IMR-90 (cell line): Measurements from ENCODE around the gene SLC27A6. TPM values are rescaled to one million over a fixed set of nuclear protein-coding genes. Genes with fewer than 3 reads are reported as not detected.

Source experiments
- ATAC-seq: fragments of 200-7000 bp; cut with Tn5 transposase; 2 replicates; pipeline ENCODE4 v1.9.1; 2020; ENCODE audit warnings: low read depth, mild to moderate bottlenecking, moderate library complexity
- BruUV-seq: library from RNA; stranded (reverse); fragments of 400-500 nt; replicated peaks from 2 replicates; lab custom pipeline; 2021; lab: Mats Ljungman, UMichigan
- CTCF ChIA-PET: fragments of 300-600 bp; formaldehyde crosslinking; extraction: SDS; loops from one replicate; lab custom pipeline; 2021; ENCODE audit warnings: antibody characterized with exemption; lab: Yijun Ruan, JAX
- POLR2A ChIA-PET: fragments of 300-600 bp; sonication (Branson Sonifier 250); formaldehyde crosslinking; loops from one replicate; lab custom pipeline; 2022; ENCODE audit warnings: antibody characterized with exemption; ENCODE audit not compliant: unreplicated experiment; lab: Charles Lee
- DNase-seq: peaks from one replicate; pipeline ENCODE4 v3.0.0; 2013
- H2AFZ ChIP-seq: replicated peaks from 2 replicates; pipeline ENCODE3; 2013; ENCODE audit warnings: low read length, mild to moderate bottlenecking; ENCODE audit not compliant: poor library complexity
- H2AK5ac ChIP-seq: 2 replicates; pipeline ENCODE4 v1.6.1; 2013; ENCODE audit warnings: low read depth, low read length, inconsistent platforms
- H2AK9ac ChIP-seq: replicated peaks from 2 replicates; pipeline ENCODE3; 2013; ENCODE audit warnings: mild to moderate bottlenecking, low read depth, low read length, moderate library complexity; ENCODE audit not compliant: poor library complexity
- H2BK120ac ChIP-seq: 2 replicates; pipeline ENCODE4 v1.6.1; 2013; ENCODE audit warnings: low read depth, low read length, inconsistent platforms
- H2BK15ac ChIP-seq: 3 replicates; pipeline ENCODE4 v1.6.1; 2013; ENCODE audit warnings: low read depth, low read length, inconsistent platforms
- H2BK20ac ChIP-seq: 2 replicates; pipeline ENCODE4 v1.6.1; 2013; ENCODE audit warnings: low read depth, mild to moderate bottlenecking, inconsistent platforms, low read length, moderate library complexity
- H2BK5ac ChIP-seq: 2 replicates; pipeline ENCODE4 v1.6.1; 2013; ENCODE audit warnings: mild to moderate bottlenecking, low read depth, low read length, inconsistent platforms; ENCODE audit not compliant: poor library complexity, severe bottlenecking
- H3K14ac ChIP-seq: replicated peaks from 2 replicates; pipeline ENCODE4 v1.6.1; 2013; ENCODE audit warnings: low read depth, low read length, inconsistent platforms
- H3K18ac ChIP-seq: 2 replicates; pipeline ENCODE4 v1.6.1; 2013; ENCODE audit warnings: low read depth, low read length, control low read depth
- H3K23ac ChIP-seq: 2 replicates; pipeline ENCODE4 v1.6.1; 2013; ENCODE audit warnings: low read depth, low read length, inconsistent platforms
- H3K27ac ChIP-seq: 2 replicates; pipeline ENCODE4 v1.5.1; 2013; ENCODE audit warnings: mild to moderate bottlenecking, control low read depth, low read length; ENCODE audit not compliant: insufficient read depth
- H3K27me3 ChIP-seq: 2 replicates; pipeline ENCODE4 v1.6.1; 2013; ENCODE audit warnings: low read length; ENCODE audit not compliant: control insufficient read depth, insufficient read depth
- H3K36me3 ChIP-seq: 2 replicates; pipeline ENCODE4 v1.6.1; 2013; ENCODE audit warnings: low read length, mixed read lengths; ENCODE audit not compliant: control insufficient read depth, insufficient read depth
- H3K4ac ChIP-seq: 2 replicates; pipeline ENCODE4 v1.6.1; 2013; ENCODE audit warnings: low read depth, low read length, inconsistent platforms
- H3K4me1 ChIP-seq: 2 replicates; pipeline ENCODE4 v1.6.1; 2013; ENCODE audit warnings: low read length, mixed read lengths; ENCODE audit not compliant: control insufficient read depth, insufficient read depth
- H3K4me2 ChIP-seq: 2 replicates; pipeline ENCODE4 v1.6.1; 2013; ENCODE audit warnings: low read depth, mild to moderate bottlenecking, control low read depth, low read length, moderate library complexity
- H3K4me3 ChIP-seq: 2 replicates; pipeline ENCODE4 v1.5.1; 2013; ENCODE audit warnings: low read depth, mild to moderate bottlenecking, control low read depth, low read length, moderate library complexity; ENCODE audit not compliant: insufficient read depth
- H3K56ac ChIP-seq: 2 replicates; pipeline ENCODE4 v1.6.1; 2013; ENCODE audit warnings: low read length, inconsistent platforms; ENCODE audit not compliant: insufficient read depth; ENCODE audit errors: extremely low read depth
- H3K79me1 ChIP-seq, 2 experiments: 2 replicates each; pipeline ENCODE4 v1.6.1; 2013; ENCODE audit warnings: low read length in 2 of 2, inconsistent platforms in 1 of 2, low read depth in 1 of 2
- H3K9ac ChIP-seq: 2 replicates; pipeline ENCODE4 v1.6.1; 2013; ENCODE audit warnings: low read depth, low read length, control low read depth
- H3K9me1 ChIP-seq: 2 replicates; pipeline ENCODE4 v1.6.1; 2013; ENCODE audit warnings: low read length, inconsistent platforms; ENCODE audit not compliant: insufficient read depth
- H3K9me3 ChIP-seq: 2 replicates; pipeline ENCODE4 v1.6.1; 2013; ENCODE audit warnings: low read length; ENCODE audit not compliant: control insufficient read depth, insufficient read depth
- H4K20me1 ChIP-seq: 2 replicates; pipeline ENCODE4 v1.6.1; 2013; ENCODE audit warnings: low read length, inconsistent platforms; ENCODE audit not compliant: insufficient read depth
- H4K5ac ChIP-seq: 2 replicates; pipeline ENCODE4 v1.6.1; 2013; ENCODE audit warnings: mild to moderate bottlenecking, low read depth, low read length, control low read depth
- H4K8ac ChIP-seq, 2 experiments: 2 replicates each; pipeline ENCODE4 v1.6.1; 2013; ENCODE audit warnings: low read depth in 2 of 2, low read length in 2 of 2, control low read depth in 1 of 2, inconsistent platforms in 1 of 2
- H4K91ac ChIP-seq: 2 replicates; pipeline ENCODE4 v1.6.1; 2013; ENCODE audit warnings: low read depth, low read length, inconsistent platforms; ENCODE audit not compliant: insufficient read depth
- BHLHE40 ChIP-seq: fragments of 150-350 bp; IDR thresholded peaks from 2 replicates; pipeline ENCODE4 v1.6.1; 2016; ENCODE audit warnings: mild to moderate bottlenecking, low read depth, low read length
- CEBPB ChIP-seq: IDR thresholded peaks from 2 replicates; pipeline ENCODE4 v1.6.1; 2012; ENCODE audit warnings: low read depth, low read length, improper control_type of control experiment
- CHD1 ChIP-seq: IDR thresholded peaks from 2 replicates; pipeline ENCODE4 v1.6.1; 2012; ENCODE audit warnings: low read depth, low read length, improper control_type of control experiment
- FOS ChIP-seq: fragments of 150-350 bp; IDR thresholded peaks from 2 replicates; pipeline ENCODE4 v1.6.1; 2016; ENCODE audit warnings: low read depth, low read length
- POLR2A ChIP-seq: IDR thresholded peaks from 2 replicates; pipeline ENCODE4 v1.6.1; 2012; ENCODE audit warnings: mild to moderate bottlenecking, low read depth, low read length
- RAD21 ChIP-seq: IDR thresholded peaks from 2 replicates; pipeline ENCODE4 v1.6.1; 2012; ENCODE audit warnings: low read length, improper control_type of control experiment
- RCOR1 ChIP-seq: IDR thresholded peaks from 2 replicates; pipeline ENCODE4 v1.6.1; 2012; ENCODE audit warnings: mild to moderate bottlenecking, low read length, improper control_type of control experiment; ENCODE audit not compliant: insufficient replicate concordance
- RFX5 ChIP-seq: IDR thresholded peaks from 2 replicates; pipeline ENCODE4 v1.8.0; 2012; ENCODE audit warnings: low read depth, mild to moderate bottlenecking, low read length, moderate library complexity
- SMC3 ChIP-seq: fragments of 150-350 bp; IDR thresholded peaks from 2 replicates; pipeline ENCODE4 v1.6.1; 2016; ENCODE audit warnings: low read depth, mild to moderate bottlenecking, antibody characterized with exemption, low read length, moderate library complexity
- USF2 ChIP-seq: fragments of 150-350 bp; IDR thresholded peaks from 2 replicates; pipeline ENCODE4 v1.6.1; 2017; ENCODE audit warnings: mild to moderate bottlenecking, antibody characterized with exemption, low read length, low read depth
- WGBS, 2 experiments: methylation state at CpG; one replicate each; pipeline versions ENCODE4 v1.1.5 to v1.1.7; 2013; ENCODE audit warnings: missing lambda C conversion rate in 2 of 2; ENCODE audit not compliant: insufficient read length in 1 of 2; ENCODE audit errors: extremely low coverage in 2 of 2; 5-methylcytosine and 5-hydroxymethylcytosine counted together
- dilution Hi-C: fragments of 300-500 bp; cut with HindIII; formaldehyde crosslinking; loops from one replicate; pipeline ENCODE4 v1.14.3; 2018; ENCODE audit warnings: low sequenced_read_pairs; ENCODE audit not compliant: unreplicated experiment
- in situ Hi-C: fragments of 300-500 bp; cut with MboI; formaldehyde crosslinking; loops from 3 replicates; pipeline ENCODE4 v1.14.3; 2019; ENCODE audit warnings: low sequenced_read_pairs, inconsistent platforms, mixed read lengths
- intact Hi-C: fragments of 100-400 bp; cut with micrococcal nuclease; formaldehyde crosslinking; loops from 2 replicates; pipeline ENCODE4 v1.10.0; 2022
- polyA plus RNA-seq, 3 experiments: library from polyadenylated mRNA; depleted of rRNA; stranded (reverse); fragments of >200 nt; gene quantifications; 2 replicates each; pipeline ENCODE4 v1.2.3, GENCODE V29; 2012; ENCODE audit warnings: low replicate concordance in 1 of 3
- total RNA-seq: library from RNA; depleted of rRNA; stranded (reverse); fragments of >200 nt; gene quantifications from 2 replicates; pipeline ENCODE4 v1.2.3, GENCODE V29; 2012

The SLC27A6 gene
- total and polyA plus RNA-seq, 2 of the 4 experiments (the other 2 are of a cell fraction) = under 0.01 to 0.02 TPM

- in situ Hi-C loops = no loop called here
- H4K8ac ChIP-seq = no peak overlapping the region
- H4K5ac ChIP-seq = no peak overlapping the region
- ATAC-seq (no peak), DNase-seq (no peak)
- ChIA-PET CTCF (interaction anchor here (0.7 to 1.6 kb wide), 3 partner anchors 11 to 1408 kb away, joined by 3 read pairs; partner anchors contain the start of gene ISOC1), POLR2A (no interaction called here)
- no peak overlapping the region for H2BK15ac ChIP-seq
- BruUV-seq = no TSS peak
- no peak overlapping the region for H4K91ac ChIP-seq
- no peak overlapping the region for H2AFZ ChIP-seq
- H2AK9ac ChIP-seq = no peak overlapping the region
- H3K9me1 ChIP-seq = no peaks in the 10 kb centered on the region
- no peak overlapping the region for H3K9ac ChIP-seq
- no peak overlapping the region for H3K23ac ChIP-seq
- no peak overlapping the region for H3K14ac ChIP-seq
- TF ChIP-seq BHLHE40 = no peak
- TF ChIP-seq CEBPB = no peak
- TF ChIP-seq USF2 = no peak
- TF ChIP-seq SMC3 = no peak
- TF ChIP-seq CHD1 = no peak
- TF ChIP-seq RFX5 = no peak
- no peak for TF ChIP-seq RCOR1
- no peak for TF ChIP-seq RAD21
- TF ChIP-seq FOS = no peak
- TF ChIP-seq POLR2A = no peak
- H3K4me3 ChIP-seq = no peak overlapping the region
- H2BK5ac ChIP-seq = no peak overlapping the region
- no peaks in the 10 kb centered on the region for H3K9me3 ChIP-seq
- no peak overlapping the region for H2AK5ac ChIP-seq
- dilution Hi-C loops = no loop called here
- no peaks in the 10 kb centered on the region for H3K27me3 ChIP-seq
- no peak overlapping the region for H3K56ac ChIP-seq
- no peaks in the 10 kb centered on the region for H4K20me1 ChIP-seq
- no peak overlapping the region for H2BK20ac ChIP-seq
- H2BK120ac ChIP-seq = no peak overlapping the region
- intact Hi-C loops = no loop called here
- no peak overlapping the region for H3K27ac ChIP-seq
- no peak overlapping the region for H3K4me2 ChIP-seq
- no peak overlapping the region for H3K18ac ChIP-seq
- H3K36me3 ChIP-seq = no peaks in the 10 kb centered on the region
- WGBS, 2 experiments = no CpG with 5 or more reads among the region's 3 CpGs
- H3K4ac ChIP-seq = no peak overlapping the region
- H3K4me1 ChIP-seq = no peaks in the 10 kb centered on the region
- no peaks in the 10 kb centered on the region for H3K79me1 ChIP-seq
These were observed 112.3 kb downstream of the SLC27A6 start for GRCh38 chr5:129077433-129078075.
